ENCODE measurements around the gene PRDM2. TPM values are rescaled to one million over a fixed set of nuclear protein-coding genes. Genes with fewer than 3 reads are reported as not detected.
A peak's percentile ranks its signal among the peaks of the same experiment; 100 is the strongest.

The PRDM2 gene
- total RNA-seq, 2 donors from 2014 or later, result 27.8 to 38.9 TPM

GRCh38 chr1:13801655-13802486 is 101.9 kb downstream of the PRDM2 start:
- Histone ChIP-seq H3K9me3 (no peaks in the 10 kb centered on the region), H3K36me3 (no peaks in the 10 kb centered on the region), H3K27me3 (replicated peaks; ENCODE audit: insufficient read depth) (no peaks in the 10 kb centered on the region), H3K27ac (peak overlapping the region; percentile 40 to 65), H3K4me1 (replicated peaks) (peaks cover 19% of the 10 kb centered on the region), H3K4me3 (no peak overlapping the region)
- intact Hi-C loops (cut with DNase I), result no loop called here
- peak in 3 of 4 experiments; percentile 39 to 46 (median 44) for TF ChIP-seq CTCF (IDR thresholded peaks at IDR 0.05)
- no peak for TF ChIP-seq POLR2A (IDR thresholded peaks at IDR 0.05)
- TF ChIP-seq POLR2AphosphoS5 (IDR thresholded peaks at IDR 0.05), result peak; percentile 48
- DNase-seq (ENCODE audit: low spot score), result peak; percentile 78
- WGBS, result 74% methylated on average over 20 of the region's 20 CpGs

- H3K27me3 ChIP-seq (replicated peaks; ENCODE audit: insufficient read depth), result no peaks in the 10 kb centered on the region
- TF ChIP-seq CTCF (IDR thresholded peaks at IDR 0.05) (no peak), POLR2AphosphoS5 (IDR thresholded peaks at IDR 0.05) (no peak), POLR2A (IDR thresholded peaks at IDR 0.05) (no peak)
- DNase-seq (ENCODE audit: low spot score), result no peak
- WGBS, result 93% methylated on average over 19 of the region's 19 CpGs
- intact Hi-C loops (cut with DNase I), result no loop called here
- H3K36me3 ChIP-seq, result no peaks in the 10 kb centered on the region
- no peaks in the 10 kb centered on the region for H3K9me3 ChIP-seq
- no peak overlapping the region for H3K27ac ChIP-seq
- H3K4me3 ChIP-seq, result no peak overlapping the region
- peaks cover 19% of the 10 kb centered on the region for H3K4me1 ChIP-seq (replicated peaks)
These were observed 103.0 kb downstream of the PRDM2 start for GRCh38 chr1:13802782-13803545.

- 90% methylated on average over 18 of the region's 18 CpGs for WGBS
- TF ChIP-seq POLR2A (IDR thresholded peaks at IDR 0.05) (no peak), CTCF (IDR thresholded peaks at IDR 0.05) (no peak), POLR2AphosphoS5 (IDR thresholded peaks at IDR 0.05) (no peak)
- intact Hi-C loops (cut with DNase I), result no loop called here
- Histone ChIP-seq H3K4me3 (no peak overlapping the region), H3K27me3 (replicated peaks; ENCODE audit: insufficient read depth) (no peaks in the 10 kb centered on the region), H3K9me3 (no peaks in the 10 kb centered on the region), H3K27ac (no peak overlapping the region), H3K36me3 (no peaks in the 10 kb centered on the region), H3K4me1 (replicated peaks) (peaks cover 19% of the 10 kb centered on the region)
- no peak for DNase-seq (ENCODE audit: low spot score)
These were observed 103.7 kb downstream of the PRDM2 start for GRCh38 chr1:13803546-13804239.

- WGBS, result 85% methylated on average over 11 of the region's 11 CpGs
- Histone ChIP-seq H3K4me3 (no peak overlapping the region), H3K36me3 (no peaks in the 10 kb centered on the region), H3K9me3 (no peaks in the 10 kb centered on the region), H3K27ac (no peak overlapping the region), H3K27me3 (replicated peaks; ENCODE audit: insufficient read depth) (no peaks in the 10 kb centered on the region), H3K4me1 (replicated peaks) (peaks cover 16% of the 10 kb centered on the region)
- no peak for DNase-seq (ENCODE audit: low spot score)
- intact Hi-C loops (cut with DNase I), result no loop called here
- TF ChIP-seq CTCF (IDR thresholded peaks at IDR 0.05) (no peak), POLR2AphosphoS5 (IDR thresholded peaks at IDR 0.05) (no peak), POLR2A (IDR thresholded peaks at IDR 0.05) (no peak)
These were observed 104.2 kb downstream of the PRDM2 start for GRCh38 chr1:13804240-13804633.
